ENCODE results near the gene ASZ1.
A peak's percentile ranks its signal among the peaks of the same experiment; 100 is the strongest.

ASZ1 gene

GRCh38 chr7:117458977-117459583 lies 31.8 kb upstream of the ASZ1 start:
- peak; percentile 22; the same call in 1 of the 2 replicates for TF ChIP-seq CTCF (IDR thresholded peaks at IDR 0.05; ENCODE audit: low read depth, low read length)

GRCh38 chr7:117448655-117449054 lies 21.4 kb upstream of the ASZ1 start:
- TF ChIP-seq CTCF (IDR thresholded peaks at IDR 0.05; ENCODE audit: low read depth, low read length) = no peak

More at GRCh38 chr7:117458977-117459583, 31.8 kb upstream of the ASZ1 start:
- H3K4me3 ChIP-seq (ENCODE audit: low read depth, low read length) = no peak overlapping the region

GRCh38 chr7:117446220-117446815 lies 19.0 kb upstream of the ASZ1 start:
- H3K4me3 ChIP-seq (ENCODE audit: low read depth, low read length) = no peak overlapping the region
- no peak for TF ChIP-seq CTCF (IDR thresholded peaks at IDR 0.05; ENCODE audit: low read depth, low read length)

More at GRCh38 chr7:117448655-117449054, 21.4 kb upstream of the ASZ1 start:
- H3K4me3 ChIP-seq (ENCODE audit: low read depth, low read length) = no peak overlapping the region

GRCh38 chr7:117445206-117445605 lies 17.9 kb upstream of the ASZ1 start:
- TF ChIP-seq CTCF (IDR thresholded peaks at IDR 0.05; ENCODE audit: low read depth, low read length) = no peak

GRCh38 chr7:117444646-117445045 lies 17.4 kb upstream of the ASZ1 start:
- TF ChIP-seq CTCF (IDR thresholded peaks at IDR 0.05; ENCODE audit: low read depth, low read length) = no peak

More at GRCh38 chr7:117445206-117445605, 17.9 kb upstream of the ASZ1 start:
- H3K4me3 ChIP-seq (ENCODE audit: low read depth, low read length) = no peak overlapping the region

GRCh38 chr7:117435475-117436043 lies 8.3 kb upstream of the ASZ1 start:
- H3K4me3 ChIP-seq (ENCODE audit: low read depth, low read length) = no peak overlapping the region
- TF ChIP-seq CTCF (IDR thresholded peaks at IDR 0.05; ENCODE audit: low read depth, low read length) = no peak

More at GRCh38 chr7:117444646-117445045, 17.4 kb upstream of the ASZ1 start:
- H3K4me3 ChIP-seq (ENCODE audit: low read depth, low read length) = no peak overlapping the region

Measured in WI38 (cell line).